IPS-18a (cell line): ENCODE measurements around the gene SORBS1.
A peak's percentile ranks its signal among the peaks of the same experiment; 100 is the strongest.

Experiments
- H3K27ac ChIP-seq: one replicate; pipeline ENCODE4 v1.5.1; 2013; ENCODE audit warnings: low read length
- H3K27me3 ChIP-seq: one replicate; pipeline ENCODE4 v1.6.1; 2013; ENCODE audit warnings: mild to moderate bottlenecking, low read length; ENCODE audit not compliant: control insufficient read depth, insufficient read depth
- H3K36me3 ChIP-seq: one replicate; pipeline ENCODE4 v1.6.1; 2013; ENCODE audit warnings: low read depth, low read length; ENCODE audit not compliant: control insufficient read depth
- H3K4me1 ChIP-seq: one replicate; pipeline ENCODE4 v1.6.1; 2013; ENCODE audit warnings: low read depth, low read length; ENCODE audit not compliant: control insufficient read depth
- H3K4me3 ChIP-seq: one replicate; pipeline ENCODE4 v1.5.1; 2013; ENCODE audit warnings: low read length
- H3K9ac ChIP-seq: one replicate; pipeline ENCODE4 v1.6.1; 2013; ENCODE audit warnings: mild to moderate bottlenecking, low read length, moderate library complexity
- H3K9me3 ChIP-seq: one replicate; pipeline ENCODE4 v1.6.1; 2013; ENCODE audit warnings: low read depth, low read length; ENCODE audit not compliant: control insufficient read depth

Gene SORBS1

DNA sequence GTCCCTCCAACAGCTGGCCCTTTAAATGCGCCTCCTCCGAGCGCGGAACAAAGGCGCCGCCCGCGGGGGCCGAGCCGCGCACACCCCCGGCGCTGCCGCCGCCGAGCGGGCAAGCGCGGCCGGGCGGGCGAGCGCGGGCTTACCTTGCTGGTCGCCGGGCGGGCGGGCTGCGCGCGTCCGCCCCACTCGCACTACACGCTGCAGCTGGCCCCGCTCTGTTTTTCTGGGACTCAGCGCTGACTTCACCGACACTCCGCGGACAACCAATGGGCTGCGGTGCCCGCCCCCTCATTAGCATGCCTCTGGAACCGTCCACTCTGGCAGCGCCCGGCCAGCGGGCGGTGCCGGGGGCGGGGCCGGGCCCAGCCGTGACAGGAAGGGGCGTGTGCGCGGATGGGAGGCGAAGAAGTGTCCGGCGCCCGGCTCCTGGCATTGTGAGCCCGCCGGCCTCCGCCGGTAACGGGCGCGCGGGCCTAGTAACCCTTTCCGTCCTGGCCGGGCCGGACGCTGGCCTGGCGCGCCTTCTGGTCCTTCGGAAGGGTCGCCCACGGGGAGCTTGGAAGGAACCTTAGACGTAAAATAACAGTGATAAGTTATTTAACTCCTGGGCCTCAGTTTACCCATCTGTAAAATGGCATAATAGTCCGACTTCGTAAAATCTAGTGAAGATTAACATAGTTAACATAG is at the start of gene SORBS1:
SORBS1 (minus strand) TSS at position 195 of the 687 bp plus-strand sequence. CDS start 120,236 bp downstream, outside the sequence.
- Histone ChIP-seq H3K27ac (no peak within 1 kb of the TSS), H3K9ac (peak within 1 kb of the TSS; percentile 64), H3K36me3 (no peaks in the 10 kb centered on the region)

DNA sequence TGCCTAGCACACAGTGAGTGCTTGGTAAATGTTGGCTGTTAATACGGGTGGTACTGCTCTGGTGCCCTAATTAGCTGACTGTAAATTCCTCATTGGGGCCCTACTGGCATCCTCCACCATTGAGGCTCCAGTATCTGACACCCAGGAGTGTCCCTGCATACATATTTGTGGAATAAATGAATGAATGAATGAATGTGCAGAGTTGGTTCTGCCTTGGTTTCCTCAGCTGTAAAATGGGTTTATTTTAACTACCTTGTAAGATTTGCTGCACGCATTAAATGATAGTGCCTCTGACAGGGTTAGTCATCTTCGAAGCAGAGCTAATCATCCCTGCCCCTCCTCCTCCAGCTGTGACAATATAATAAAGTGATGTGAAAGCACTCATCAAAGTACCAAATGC is 49.6 kb upstream of the SORBS1 start:
- Histone ChIP-seq H3K36me3 (peaks cover 86% of the 10 kb centered on the region), H3K4me3 (no peak overlapping the region), H3K4me1 (no peaks in the 10 kb centered on the region), H3K27me3 (no peaks in the 10 kb centered on the region), H3K27ac (no peak overlapping the region), H3K9me3 (no peaks in the 10 kb centered on the region), H3K9ac (no peak overlapping the region)

More for the DNA sequence above, at the start of gene SORBS1:
- Histone ChIP-seq H3K4me1 (peaks cover 28% of the 10 kb centered on the region), H3K4me3 (peak within 1 kb of the TSS; percentile 87), H3K27me3 (peaks cover 5% of the 10 kb centered on the region), H3K9me3 (no peaks in the 10 kb centered on the region)

DNA sequence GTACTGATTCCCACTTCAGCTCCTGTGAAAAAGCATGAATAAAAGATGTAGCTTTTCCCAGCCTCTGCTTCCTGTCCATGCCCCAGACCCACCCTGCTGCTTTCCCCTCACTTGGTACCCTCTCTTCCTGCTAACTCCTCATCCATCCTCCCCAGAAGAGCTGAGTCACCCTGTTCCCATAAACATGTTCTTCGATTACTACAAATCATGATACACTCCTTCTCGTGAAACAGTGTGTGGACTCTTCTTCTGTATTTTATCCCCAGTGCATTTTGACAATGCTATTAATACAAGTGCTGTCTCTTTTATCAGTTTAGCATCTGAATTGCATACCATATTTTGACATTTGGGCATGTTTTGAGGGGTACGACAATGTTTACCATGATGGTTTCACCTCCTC is 45.8 kb upstream of the SORBS1 start:
- Histone ChIP-seq H3K4me3 (no peak overlapping the region), H3K36me3 (peaks cover 50% of the 10 kb centered on the region), H3K9ac (no peak overlapping the region), H3K9me3 (no peaks in the 10 kb centered on the region), H3K27me3 (no peaks in the 10 kb centered on the region), H3K4me1 (no peaks in the 10 kb centered on the region), H3K27ac (no peak overlapping the region)

DNA sequence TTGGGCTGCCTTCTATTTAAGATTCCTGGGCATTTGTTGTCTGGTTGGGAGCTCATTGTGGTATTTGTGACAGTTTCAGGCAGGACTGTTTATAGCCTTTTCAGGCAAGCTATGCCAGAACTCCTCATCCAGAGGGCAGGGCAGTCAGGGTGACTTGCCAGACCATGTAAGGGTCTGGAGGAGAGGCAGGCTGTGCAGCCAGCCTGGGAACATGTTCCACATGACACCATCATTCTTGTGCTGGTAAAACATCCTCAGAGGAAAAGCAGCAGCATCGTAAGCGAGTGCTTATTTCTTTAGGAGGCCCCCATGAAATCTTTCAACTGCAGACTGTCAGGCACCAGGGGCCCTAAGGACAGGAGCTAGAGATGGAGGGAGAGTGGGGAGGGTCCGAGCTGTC is 44.0 kb upstream of the SORBS1 start:
- H3K4me1 ChIP-seq, result no peaks in the 10 kb centered on the region
- H3K36me3 ChIP-seq, result peaks cover 35% of the 10 kb centered on the region
- H3K27ac ChIP-seq, result no peak overlapping the region
- no peaks in the 10 kb centered on the region for H3K27me3 ChIP-seq
- no peaks in the 10 kb centered on the region for H3K9me3 ChIP-seq
- no peak overlapping the region for H3K4me3 ChIP-seq
- H3K9ac ChIP-seq, result no peak overlapping the region

DNA sequence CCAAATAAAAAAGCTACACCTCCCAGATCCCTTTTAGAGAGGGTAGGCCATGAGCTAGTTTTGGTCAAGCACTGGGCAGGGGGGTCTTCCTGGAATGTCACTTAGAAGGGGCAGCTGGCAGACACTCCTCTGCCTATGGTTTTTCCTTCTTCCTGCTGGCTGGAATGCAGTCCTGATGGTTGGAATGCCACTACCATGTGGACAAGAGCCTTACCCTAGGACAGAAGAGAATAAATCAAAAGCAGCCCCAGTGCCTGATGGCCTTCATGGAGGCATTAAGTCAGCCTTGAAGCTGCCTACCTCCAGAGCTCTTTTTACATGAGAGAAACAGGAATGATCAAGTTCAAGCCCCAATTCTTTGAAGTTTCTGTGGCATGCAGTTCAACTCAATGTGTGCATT is 43.5 kb upstream of the SORBS1 start:
- Histone ChIP-seq H3K4me1 (no peaks in the 10 kb centered on the region), H3K9ac (no peak overlapping the region), H3K27ac (no peak overlapping the region), H3K9me3 (no peaks in the 10 kb centered on the region), H3K27me3 (no peaks in the 10 kb centered on the region), H3K36me3 (peaks cover 32% of the 10 kb centered on the region), H3K4me3 (no peak overlapping the region)

DNA sequence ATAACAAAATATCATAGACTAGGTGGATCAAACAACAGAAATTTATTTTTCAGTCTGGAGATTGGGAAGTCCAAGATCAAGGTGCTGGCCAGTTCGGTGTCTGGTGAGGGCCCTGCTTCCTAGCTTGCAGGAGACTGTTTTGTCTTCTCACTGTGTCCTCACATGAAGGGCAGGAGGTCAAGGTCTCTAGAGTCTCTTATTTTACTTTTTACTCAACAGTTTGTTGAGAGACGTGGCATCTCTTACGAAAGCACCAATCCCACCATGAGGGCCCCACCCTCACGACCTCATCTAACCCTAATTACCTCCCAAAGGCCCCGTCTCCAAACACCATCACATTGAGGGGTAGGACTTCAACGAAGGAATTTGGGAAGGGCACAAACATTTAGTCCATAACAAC is 41.2 kb upstream of the SORBS1 start:
- H3K4me1 ChIP-seq, result no peaks in the 10 kb centered on the region
- no peak overlapping the region for H3K9ac ChIP-seq
- peaks cover 14% of the 10 kb centered on the region for H3K36me3 ChIP-seq
- H3K9me3 ChIP-seq, result no peaks in the 10 kb centered on the region
- no peaks in the 10 kb centered on the region for H3K27me3 ChIP-seq
- no peak overlapping the region for H3K4me3 ChIP-seq
- no peak overlapping the region for H3K27ac ChIP-seq

DNA sequence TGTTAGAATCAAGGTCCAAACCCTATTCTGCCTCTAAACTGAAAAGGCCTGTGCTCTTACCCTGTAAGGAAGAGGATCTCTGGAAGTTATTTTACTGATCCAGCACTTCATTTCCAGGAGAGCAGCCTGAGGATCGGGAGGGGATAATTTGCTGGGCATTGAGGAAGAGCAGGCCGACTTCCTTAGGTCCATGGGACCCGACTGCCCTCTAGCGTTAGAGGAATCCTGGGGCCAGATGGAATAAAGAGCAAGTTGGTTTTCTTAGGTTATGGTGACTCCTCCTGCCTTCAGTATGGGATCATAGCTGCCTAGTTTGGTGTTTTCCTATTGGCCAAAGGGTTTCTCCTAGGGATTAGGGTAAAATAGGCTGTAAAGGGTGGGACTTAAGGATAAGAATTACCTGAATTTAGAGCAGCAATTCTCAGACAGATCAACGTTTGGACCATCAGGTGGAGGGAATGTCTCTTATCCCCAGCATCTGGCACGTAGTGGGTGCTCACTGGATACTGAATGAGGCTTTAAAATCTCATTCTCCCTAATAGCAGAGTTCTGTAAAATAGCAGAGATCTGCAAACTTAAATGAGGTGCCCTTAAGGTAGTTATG is 40.0 kb upstream of the SORBS1 start:
- H3K27ac ChIP-seq, result no peak overlapping the region
- H3K36me3 ChIP-seq, result peaks cover 7% of the 10 kb centered on the region
- no peaks in the 10 kb centered on the region for H3K9me3 ChIP-seq
- no peak overlapping the region for H3K9ac ChIP-seq
- no peaks in the 10 kb centered on the region for H3K4me1 ChIP-seq
- H3K4me3 ChIP-seq, result no peak overlapping the region
- H3K27me3 ChIP-seq, result no peaks in the 10 kb centered on the region

DNA sequence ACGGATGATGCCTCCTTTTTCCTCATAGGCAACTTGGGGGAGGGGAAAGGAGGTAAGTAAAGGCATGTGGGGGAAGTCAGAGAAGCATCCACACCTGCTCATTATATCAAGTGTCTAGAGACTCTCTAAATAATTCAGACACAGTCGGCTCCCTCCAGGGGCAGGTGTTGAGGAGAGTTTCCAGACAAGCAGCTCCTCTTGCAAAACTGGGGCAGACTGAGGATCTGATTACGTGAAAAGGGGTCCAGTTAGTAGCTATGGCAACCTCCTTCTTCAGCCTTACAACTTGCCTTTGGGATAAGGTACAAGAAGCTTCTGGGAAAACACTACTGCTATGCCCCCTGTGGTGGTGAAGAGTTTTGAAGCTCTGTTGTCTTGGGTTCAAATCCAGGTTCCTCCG is 39.0 kb upstream of the SORBS1 start:
- H3K27ac ChIP-seq, result no peak overlapping the region
- H3K27me3 ChIP-seq, result no peaks in the 10 kb centered on the region
- H3K36me3 ChIP-seq, result no peaks in the 10 kb centered on the region
- H3K4me3 ChIP-seq, result no peak overlapping the region
- H3K9me3 ChIP-seq, result no peaks in the 10 kb centered on the region
- no peak overlapping the region for H3K9ac ChIP-seq
- no peaks in the 10 kb centered on the region for H3K4me1 ChIP-seq

DNA sequence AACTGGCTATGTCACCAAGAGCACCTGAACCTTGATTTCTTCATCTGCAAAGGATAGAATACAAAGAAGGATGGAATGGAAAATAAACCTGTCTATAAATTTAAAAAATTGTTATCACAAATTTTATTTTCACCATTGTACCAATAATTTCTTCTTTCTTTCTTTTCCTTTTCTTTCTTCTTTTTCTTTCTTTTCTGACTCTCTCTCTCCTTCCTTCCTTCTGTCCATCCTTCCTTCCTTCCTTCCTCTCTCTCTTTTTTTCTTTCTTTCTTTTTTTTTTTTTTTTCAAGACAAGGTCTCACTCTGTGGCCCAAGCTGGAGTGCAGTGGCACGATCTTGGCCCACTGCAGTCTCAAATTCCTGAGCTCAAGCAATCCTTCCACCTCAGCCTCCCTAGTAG is 36.6 kb upstream of the SORBS1 start:
- H3K27ac ChIP-seq, result no peak overlapping the region
- H3K4me1 ChIP-seq, result no peaks in the 10 kb centered on the region
- no peaks in the 10 kb centered on the region for H3K27me3 ChIP-seq
- no peaks in the 10 kb centered on the region for H3K9me3 ChIP-seq
- no peak overlapping the region for H3K9ac ChIP-seq
- H3K4me3 ChIP-seq, result no peak overlapping the region
- no peaks in the 10 kb centered on the region for H3K36me3 ChIP-seq

DNA sequence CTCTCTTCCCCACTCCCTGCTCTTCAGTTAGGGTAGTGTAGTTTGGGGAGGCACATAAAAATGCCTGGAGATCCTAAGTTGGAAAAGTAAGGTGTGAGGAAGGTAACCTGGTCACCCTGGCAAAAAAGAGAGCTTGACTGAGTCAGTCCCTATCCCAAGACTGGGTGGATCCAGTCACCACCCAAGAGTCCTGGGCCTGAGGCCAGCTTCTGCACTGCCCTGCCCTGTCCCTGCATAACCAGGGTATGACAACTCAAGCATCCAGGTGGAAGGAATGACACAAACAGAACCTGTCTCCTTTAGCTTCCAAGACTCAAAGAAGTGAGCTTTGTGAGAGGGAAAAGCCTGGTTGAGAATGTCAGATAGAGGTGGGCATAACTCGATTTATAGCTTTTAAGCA is 26.9 kb upstream of the SORBS1 start:
- no peak overlapping the region for H3K9ac ChIP-seq
- H3K27me3 ChIP-seq, result no peaks in the 10 kb centered on the region
- no peaks in the 10 kb centered on the region for H3K9me3 ChIP-seq
- H3K4me1 ChIP-seq, result no peaks in the 10 kb centered on the region
- no peak overlapping the region for H3K4me3 ChIP-seq
- no peak overlapping the region for H3K27ac ChIP-seq
- no peaks in the 10 kb centered on the region for H3K36me3 ChIP-seq

DNA sequence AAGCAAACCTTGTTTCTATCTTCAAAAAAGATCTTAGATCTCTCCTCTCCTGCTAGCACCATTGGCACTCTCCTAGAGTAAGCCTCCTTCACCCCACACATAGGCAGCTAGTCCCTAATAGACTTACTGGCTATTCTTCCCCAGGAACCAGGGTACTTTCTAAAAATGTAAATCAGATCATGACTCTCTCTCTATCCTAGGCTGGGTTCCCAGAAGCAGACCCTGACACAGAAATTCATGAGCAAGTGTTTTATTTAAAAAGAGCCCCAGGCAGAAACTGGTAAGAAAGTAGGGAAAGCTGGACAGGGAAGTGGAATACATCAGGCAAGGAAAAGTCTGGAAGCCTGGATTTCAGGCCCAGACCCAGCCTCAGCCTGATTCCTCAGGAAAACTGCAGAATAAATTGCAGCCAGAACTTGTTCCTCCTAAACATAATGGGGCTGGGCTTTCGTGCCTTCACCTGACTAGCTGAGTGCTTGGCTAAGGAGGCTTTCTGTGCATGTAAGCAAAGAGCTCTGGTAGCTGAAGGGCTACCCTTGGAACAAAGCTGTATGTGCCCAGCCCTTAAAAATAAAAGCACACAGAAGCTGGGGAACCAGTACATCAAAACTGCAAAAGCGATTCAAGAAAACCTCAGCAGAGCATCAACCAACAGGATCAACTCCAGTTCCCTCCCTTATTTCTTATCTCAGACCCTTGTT is 18.8 kb upstream of the SORBS1 start:
- H3K4me1 ChIP-seq, result no peaks in the 10 kb centered on the region
- H3K9ac ChIP-seq, result no peak overlapping the region
- H3K27ac ChIP-seq, result no peak overlapping the region
- H3K27me3 ChIP-seq, result no peaks in the 10 kb centered on the region
- no peak overlapping the region for H3K4me3 ChIP-seq
- no peaks in the 10 kb centered on the region for H3K36me3 ChIP-seq
- H3K9me3 ChIP-seq, result no peaks in the 10 kb centered on the region

DNA sequence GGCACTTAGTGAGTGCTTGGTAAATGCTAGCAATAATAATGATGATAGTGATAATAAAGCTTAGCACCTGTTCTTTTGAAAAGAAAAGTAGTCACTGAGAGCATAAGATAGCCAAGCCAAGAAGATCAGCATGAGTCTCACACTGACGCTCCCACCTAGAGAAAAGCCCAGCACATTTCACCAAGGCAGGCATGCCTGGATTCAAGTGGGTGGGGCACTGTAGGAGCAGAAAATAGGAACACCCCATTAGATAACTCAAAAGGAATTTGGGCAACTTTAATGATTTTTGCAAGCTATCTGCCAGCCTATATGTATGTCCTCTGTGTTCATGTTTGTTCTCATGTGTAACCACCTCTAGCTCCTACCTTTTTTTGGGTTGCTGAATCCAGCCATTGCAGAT is 18.1 kb upstream of the SORBS1 start:
- Histone ChIP-seq H3K4me3 (no peak overlapping the region), H3K4me1 (no peaks in the 10 kb centered on the region), H3K36me3 (no peaks in the 10 kb centered on the region), H3K9me3 (no peaks in the 10 kb centered on the region), H3K27me3 (no peaks in the 10 kb centered on the region), H3K9ac (no peak overlapping the region), H3K27ac (no peak overlapping the region)
